ENCODE results near the gene B3GNT8.
"Not testable (repeated sequence)": the region's sequence is repeated elsewhere in the genome, so short reads cannot be mapped to it uniquely, and the experiment has no call there.

B3GNT8 gene

GRCh38 chr19:41436674-41436951 is 9.4 kb upstream of the B3GNT8 start:
- DNase-seq (ENCODE audit: low spot score), result no peak

- DNase-seq (ENCODE audit: low spot score), result no peak
Measured at GRCh38 chr19:41435936-41436673, 8.9 kb upstream of the B3GNT8 start.

GRCh38 chr19:41435376-41435775 is 8.2 kb upstream of the B3GNT8 start:
- not testable (repeated sequence) for DNase-seq (ENCODE audit: low spot score)

- no peak for DNase-seq (ENCODE audit: low spot score)
Measured at GRCh38 chr19:41434450-41434849, 7.3 kb upstream of the B3GNT8 start.

GRCh38 chr19:41433171-41433570 is 6.0 kb upstream of the B3GNT8 start:
- DNase-seq (ENCODE audit: low spot score), result no peak

GRCh38 chr19:41431426-41432386 is 4.5 kb upstream of the B3GNT8 start:
- no peak for DNase-seq (ENCODE audit: low spot score)

GRCh38 chr19:41430922-41431321 is 3.7 kb upstream of the B3GNT8 start:
- no peak for DNase-seq (ENCODE audit: low spot score)

- no peak for DNase-seq (ENCODE audit: low spot score)
Measured at GRCh38 chr19:41428481-41428859, 1.3 kb upstream of the B3GNT8 start.

GRCh38 chr19:41427647-41428480 is 690 bp upstream of the B3GNT8 start:
- DNase-seq (ENCODE audit: low spot score), result no peak

GRCh38 chr19:41426116-41426841 is 895 bp downstream of the B3GNT8 start:
- no peak for DNase-seq (ENCODE audit: low spot score)

GRCh38 chr19:41425174-41426115 is 1.7 kb downstream of the B3GNT8 start:
- no peak for DNase-seq (ENCODE audit: low spot score)

- no peak for DNase-seq (ENCODE audit: low spot score)
Measured at GRCh38 chr19:41424335-41425173, 2.6 kb downstream of the B3GNT8 start.

GRCh38 chr19:41422955-41423354 is 4.2 kb downstream of the B3GNT8 start:
- no peak for DNase-seq (ENCODE audit: low spot score)

GRCh38 chr19:41422456-41422855 is 4.7 kb downstream of the B3GNT8 start:
- no peak for DNase-seq (ENCODE audit: low spot score)

- no peak for DNase-seq (ENCODE audit: low spot score)
Measured at GRCh38 chr19:41421973-41422372, 5.2 kb downstream of the B3GNT8 start.

- no peak for DNase-seq (ENCODE audit: low spot score)
Measured at GRCh38 chr19:41421314-41421713, 5.9 kb downstream of the B3GNT8 start.

- no peak for DNase-seq (ENCODE audit: low spot score)
Measured at GRCh38 chr19:41420101-41420880, 6.9 kb downstream of the B3GNT8 start.

- no peak for DNase-seq (ENCODE audit: low spot score)
Measured at GRCh38 chr19:41416194-41416674, 10.9 kb downstream of the B3GNT8 start.

GRCh38 chr19:41415154-41415571 is 12.0 kb downstream of the B3GNT8 start:
- DNase-seq (ENCODE audit: low spot score), result no peak

Measured in D341Med (cell line).